H9 (cell line): ENCODE results near the gene PANX2. TPM values are rescaled to one million over a fixed set of nuclear protein-coding genes. Genes with fewer than 3 reads are reported as not detected.
A peak's percentile ranks its signal among the peaks of the same experiment; 100 is the strongest.

Experiments used
- DNase-seq: peaks from one replicate; pipeline ENCODE4 v3.0.0-alpha.2; 2017
- H2AFZ ChIP-seq: one replicate; pipeline ENCODE4 v1.6.1; 2013; ENCODE audit warnings: mild to moderate bottlenecking, low read length, control low read depth, moderate library complexity
- H2AK5ac ChIP-seq: 2 replicates; pipeline ENCODE4 v1.6.1; 2013; ENCODE audit warnings: low read length, control low read depth, mixed read lengths; ENCODE audit not compliant: insufficient read length
- H2BK120ac ChIP-seq: one replicate; pipeline ENCODE4 v1.6.1; 2013; ENCODE audit warnings: low read depth, mild to moderate bottlenecking, low read length, control low read depth, inconsistent platforms; ENCODE audit not compliant: poor library complexity, severe bottlenecking
- H2BK12ac ChIP-seq: 2 replicates; pipeline ENCODE4 v1.6.1; 2013; ENCODE audit warnings: low read length, control low read depth, mixed read lengths, low read depth; ENCODE audit not compliant: insufficient read length
- H2BK15ac ChIP-seq: 2 replicates; pipeline ENCODE4 v1.6.1; 2013; ENCODE audit warnings: low read depth, low read length, control low read depth
- H2BK20ac ChIP-seq: one replicate; pipeline ENCODE4 v1.6.1; 2013; ENCODE audit warnings: low read depth, mild to moderate bottlenecking, low read length, control low read depth, inconsistent platforms; ENCODE audit not compliant: poor library complexity, severe bottlenecking
- H2BK5ac ChIP-seq: 2 replicates; pipeline ENCODE4 v1.6.1; 2013; ENCODE audit warnings: low read length, control low read depth, mixed read lengths; ENCODE audit not compliant: insufficient read length
- H3K14ac ChIP-seq: 2 replicates; pipeline ENCODE4 v1.6.1; 2013; ENCODE audit warnings: low read length, control low read depth; ENCODE audit not compliant: insufficient read depth
- H3K18ac ChIP-seq: 2 replicates; pipeline ENCODE4 v1.6.1; 2013; ENCODE audit warnings: low read depth, mild to moderate bottlenecking, mixed read lengths, low read length, control low read depth; ENCODE audit not compliant: insufficient read length
- H3K23ac ChIP-seq: 2 replicates; pipeline ENCODE4 v1.6.1; 2013; ENCODE audit warnings: low read length, control low read depth, mixed read lengths, low read depth; ENCODE audit not compliant: insufficient read length
- H3K23me2 ChIP-seq: 2 replicates; pipeline ENCODE4 v1.6.1; 2013; ENCODE audit warnings: low read depth, mild to moderate bottlenecking, mixed read lengths, low read length, control low read depth; ENCODE audit not compliant: insufficient read length, poor library complexity, severe bottlenecking
- H3K27ac ChIP-seq: 2 replicates; pipeline ENCODE4 v1.5.1; 2013; ENCODE audit warnings: low read length, control low read depth, mixed read lengths, low read depth; ENCODE audit not compliant: insufficient read length
- H3K27me3 ChIP-seq: 2 replicates; pipeline ENCODE4 v1.6.1; 2013; ENCODE audit warnings: low read length, control low read depth, inconsistent platforms; ENCODE audit not compliant: insufficient read depth
- H3K4ac ChIP-seq: 2 replicates; pipeline ENCODE4 v1.6.1; 2013; ENCODE audit warnings: low read depth, mild to moderate bottlenecking, control low read depth, inconsistent platforms, low read length, moderate library complexity
- H3K4me1 ChIP-seq: 2 replicates; pipeline ENCODE4 v1.6.1; 2013; ENCODE audit warnings: low read length, control low read depth, inconsistent platforms; ENCODE audit not compliant: insufficient read depth
- H3K4me2 ChIP-seq: 2 replicates; pipeline ENCODE4 v1.6.1; 2013; ENCODE audit warnings: low read length, control low read depth, mixed read lengths; ENCODE audit not compliant: insufficient read length, insufficient read depth
- H3K56ac ChIP-seq: 2 replicates; pipeline ENCODE4 v1.6.1; 2013; ENCODE audit warnings: low read depth, mild to moderate bottlenecking, mixed read lengths, low read length, control low read depth; ENCODE audit not compliant: insufficient read length
- H3K79me1 ChIP-seq: 2 replicates; pipeline ENCODE4 v1.6.1; 2013; ENCODE audit warnings: low read depth, mild to moderate bottlenecking, moderate library complexity, low read length, control low read depth, inconsistent platforms; ENCODE audit not compliant: insufficient read depth, poor library complexity, severe bottlenecking
- H3K79me2 ChIP-seq: 2 replicates; pipeline ENCODE4 v1.6.1; 2013; ENCODE audit warnings: low read length, control low read depth, inconsistent platforms; ENCODE audit not compliant: insufficient read depth
- H3K9ac ChIP-seq: 2 replicates; pipeline ENCODE4 v1.6.1; 2013; ENCODE audit warnings: low read length, control low read depth, mixed read lengths; ENCODE audit not compliant: insufficient read length; ENCODE audit errors: extremely low read depth
- H3K9me3 ChIP-seq: one replicate; pipeline ENCODE4 v1.6.1; 2013; ENCODE audit warnings: low read depth, low read length, inconsistent platforms; ENCODE audit not compliant: control insufficient read depth
- H3T11ph ChIP-seq: one replicate; pipeline ENCODE4 v1.6.1; 2013; ENCODE audit warnings: mild to moderate bottlenecking, low read length, control low read depth, inconsistent platforms
- H4K20me1 ChIP-seq: one replicate; pipeline ENCODE4 v1.6.1; 2013; ENCODE audit not compliant: control insufficient read depth, insufficient read length, insufficient read depth
- H4K5ac ChIP-seq: 2 replicates; pipeline ENCODE4 v1.6.1; 2013; ENCODE audit warnings: low read depth, mild to moderate bottlenecking, mixed read lengths, low read length, control low read depth; ENCODE audit not compliant: insufficient read length
- H4K8ac ChIP-seq: replicated peaks from 2 replicates; pipeline ENCODE4 v1.6.1; 2013; ENCODE audit warnings: low read length, control low read depth, mixed read lengths, low read depth; ENCODE audit not compliant: insufficient read length
- H4K91ac ChIP-seq: 2 replicates; pipeline ENCODE4 v1.6.1; 2013; ENCODE audit warnings: low read depth, mild to moderate bottlenecking, moderate library complexity, mixed read lengths, low read length, control low read depth; ENCODE audit not compliant: insufficient read length
- H3K27ac Mint-ChIP-seq, 3 experiments: 2 replicates in 2 of 3; 3 replicates in 1 of 3; pipeline ENCODE4 v1.8.0; 2020 to 2021; ENCODE audit warnings: mixed read lengths in 3 of 3, mild to moderate bottlenecking in 1 of 3, moderate library complexity in 1 of 3
- H3K27me3 Mint-ChIP-seq: 2 replicates; pipeline ENCODE4 v1.8.0; 2021; ENCODE audit warnings: low read depth, mild to moderate bottlenecking, moderate library complexity, mixed read lengths
- H3K36me3 Mint-ChIP-seq, 3 experiments: 2 replicates in 2 of 3; 3 replicates in 1 of 3; pipeline ENCODE4 v1.8.0; 2020 to 2021; ENCODE audit warnings: low read depth in 3 of 3, mixed read lengths in 3 of 3; ENCODE audit not compliant: insufficient read depth in 1 of 3
- H3K4me1 Mint-ChIP-seq, 2 experiments: 2 replicates each; pipeline ENCODE4 v1.8.0; 2020; ENCODE audit warnings: mixed read lengths in 2 of 2
- H3K4me3 Mint-ChIP-seq, 2 experiments: 2 replicates in 1 of 2; 3 replicates in 1 of 2; pipeline ENCODE4 v1.8.0; 2020 to 2021; ENCODE audit warnings: mild to moderate bottlenecking in 2 of 2, mixed read lengths in 2 of 2, moderate library complexity in 1 of 2
- H3K9me3 Mint-ChIP-seq, 2 experiments: 2 replicates in 1 of 2; 3 replicates in 1 of 2; pipeline ENCODE4 v1.8.0; 2020; ENCODE audit warnings: mild to moderate bottlenecking in 2 of 2, mixed read lengths in 2 of 2, moderate library complexity in 1 of 2
- CTCF ChIP-seq: fragments of 200-600 bp; sonication (generic); conservative IDR thresholded peaks from 3 replicates; pipeline ENCODE4 v1.8.0; 2021; ENCODE audit warnings: antibody characterized with exemption, mild to moderate bottlenecking
- whole genome bisulfite sequencing: extraction: QIAGEN DNeasy Blood & Tissue Kit; methylation state at CpG from one replicate; pipeline ENCODE4 v1.1.7; 2013; ENCODE audit warnings: missing lambda C conversion rate, low lambda C conversion rate, mixed read lengths; ENCODE audit not compliant: insufficient read length; ENCODE audit errors: extremely low coverage; 5-methylcytosine and 5-hydroxymethylcytosine counted together
- total RNA-seq: library from RNA; stranded (reverse); gene quantifications from 2 replicates; pipeline ENCODE4 v1.2.1, GENCODE V29; 2021

Gene PANX2
- total RNA-seq, 1 experiment from 2014 or later: 8.0 TPM

GRCh38 chr22:50203288-50203687 lies 32.8 kb downstream of the PANX2 start:
- Histone ChIP-seq H2BK12ac (no peak overlapping the region), H4K5ac (no peak overlapping the region), H2BK120ac (no peak overlapping the region), H2AFZ (no peak overlapping the region), H3K18ac (no peak overlapping the region), H3K4me1 (no peaks in the 10 kb centered on the region), H3K79me2 (no peaks in the 10 kb centered on the region; the same call in 1 of the 2 replicates), H2AK5ac (no peak overlapping the region), H3K4me2 (no peak overlapping the region), H4K91ac (no peak overlapping the region), H3T11ph (no peak overlapping the region), H4K20me1 (peaks cover 3% of the 10 kb centered on the region), H3K79me1 (no peaks in the 10 kb centered on the region), H2BK15ac (no peak overlapping the region), H3K4ac (no peak overlapping the region), H3K14ac (no peak overlapping the region), H4K8ac (no peak overlapping the region), H3K9ac (no peak overlapping the region), H3K27ac (no peak overlapping the region), H3K23ac (no peak overlapping the region), H3K9me3 (no peaks in the 10 kb centered on the region), H3K27me3 (no peaks in the 10 kb centered on the region), H3K56ac (no peak overlapping the region), H2BK20ac (no peak overlapping the region), H3K23me2 (peaks cover 13% of the 10 kb centered on the region), H2BK5ac (no peak overlapping the region)
- WGBS: no CpG with 5 or more reads among the region's 1 CpG
- H3K27me3 Mint-ChIP-seq: no peaks in the 10 kb centered on the region
- no peak overlapping the region for H3K27ac Mint-ChIP-seq
- peaks cover 12 to 17% of the 10 kb centered on the region in 2 experiments for H3K4me1 Mint-ChIP-seq
- peak overlapping the region in 1 of 2 experiments; percentile 54; a peak in 1 of 5 replicates for H3K4me3 Mint-ChIP-seq
- H3K36me3 Mint-ChIP-seq: peaks cover 16 to 42% (median 38%) of the 10 kb centered on the region in 3 experiments
- H3K9me3 Mint-ChIP-seq: peaks cover 5 to 6% of the 10 kb centered on the region in 2 experiments; a peak in 3 of 5 replicates
- TF ChIP-seq CTCF: no peak
- no peak for DNase-seq
